ENCODE measurements around the gene ARAP2. TPM values are rescaled to one million over a fixed set of nuclear protein-coding genes. Genes with fewer than 3 reads are reported as not detected.

The ARAP2 gene
- total and polyA plus RNA-seq, 8 donors, result 4.3 to 35.2 (median 6.0) TPM

GRCh38 chr4:36043241-36043640 is 201.1 kb downstream of the ARAP2 start:
- ATAC-seq (no peak), DNase-seq (no peak)
- TF ChIP-seq, protein P1, sequence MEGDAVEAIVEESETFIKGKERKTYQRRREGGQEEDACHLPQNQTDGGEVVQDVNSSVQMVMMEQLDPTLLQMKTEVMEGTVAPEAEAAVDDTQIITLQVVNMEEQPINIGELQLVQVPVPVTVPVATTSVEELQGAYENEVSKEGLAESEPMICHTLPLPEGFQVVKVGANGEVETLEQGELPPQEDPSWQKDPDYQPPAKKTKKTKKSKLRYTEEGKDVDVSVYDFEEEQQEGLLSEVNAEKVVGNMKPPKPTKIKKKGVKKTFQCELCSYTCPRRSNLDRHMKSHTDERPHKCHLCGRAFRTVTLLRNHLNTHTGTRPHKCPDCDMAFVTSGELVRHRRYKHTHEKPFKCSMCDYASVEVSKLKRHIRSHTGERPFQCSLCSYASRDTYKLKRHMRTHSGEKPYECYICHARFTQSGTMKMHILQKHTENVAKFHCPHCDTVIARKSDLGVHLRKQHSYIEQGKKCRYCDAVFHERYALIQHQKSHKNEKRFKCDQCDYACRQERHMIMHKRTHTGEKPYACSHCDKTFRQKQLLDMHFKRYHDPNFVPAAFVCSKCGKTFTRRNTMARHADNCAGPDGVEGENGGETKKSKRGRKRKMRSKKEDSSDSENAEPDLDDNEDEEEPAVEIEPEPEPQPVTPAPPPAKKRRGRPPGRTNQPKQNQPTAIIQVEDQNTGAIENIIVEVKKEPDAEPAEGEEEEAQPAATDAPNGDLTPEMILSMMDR (IDR thresholded peaks at IDR 0.05), result no peak
- no peaks in the 10 kb centered on the region for H3K9me3 ChIP-seq
- H3K36me3 ChIP-seq, result no peaks in the 10 kb centered on the region
- H3K27ac ChIP-seq, result no peak overlapping the region
- no peaks in the 10 kb centered on the region for H3K27me3 ChIP-seq
- H3K4me1 ChIP-seq, result no peaks in the 10 kb centered on the region
- H3K4me3 ChIP-seq, result no peak overlapping the region
- intact Hi-C loops (cut with DNase I), result no loop called here

- TF ChIP-seq, protein P1 (IDR thresholded peaks at IDR 0.05), result no peak
- DNase-seq, result no peak
- ATAC-seq, result no peak
These were observed 202.0 kb downstream of the ARAP2 start for GRCh38 chr4:36042122-36042970.

DNA sequence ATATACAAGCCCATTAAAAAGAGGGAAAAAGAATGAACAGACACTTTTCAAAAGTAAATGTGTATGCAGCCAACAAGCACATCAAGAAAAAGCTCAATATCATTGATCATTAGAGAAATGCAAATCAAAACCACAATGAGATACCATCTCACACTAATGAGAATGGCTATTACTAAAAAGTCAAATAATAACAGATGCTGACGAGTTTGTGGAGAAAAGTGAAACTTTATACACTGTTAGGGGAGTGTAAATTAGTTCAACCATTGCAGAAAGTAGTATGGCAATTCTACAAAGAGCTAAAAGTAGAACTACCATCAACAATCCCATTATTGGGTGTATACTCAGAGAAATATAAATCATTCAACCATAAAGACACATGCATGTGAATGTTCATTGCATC is 203.0 kb downstream of the ARAP2 start:
- H3K9me3 ChIP-seq, result no peaks in the 10 kb centered on the region
- no peak overlapping the region for H3K4me3 ChIP-seq
- intact Hi-C loops (cut with DNase I), result no loop called here
- H3K27ac ChIP-seq, result no peak overlapping the region
- no peaks in the 10 kb centered on the region for H3K36me3 ChIP-seq
- DNase-seq (no peak), ATAC-seq (no peak)
- H3K4me1 ChIP-seq, result no peaks in the 10 kb centered on the region
- TF ChIP-seq, protein P1 (IDR thresholded peaks at IDR 0.05), result no peak
- no peaks in the 10 kb centered on the region for H3K27me3 ChIP-seq

More at GRCh38 chr4:36042122-36042970, 202.0 kb downstream of the ARAP2 start:
- Histone ChIP-seq H3K4me3 (no peak overlapping the region), H3K4me1 (no peaks in the 10 kb centered on the region), H3K27me3 (no peaks in the 10 kb centered on the region), H3K36me3 (no peaks in the 10 kb centered on the region), H3K9me3 (no peaks in the 10 kb centered on the region), H3K27ac (no peak overlapping the region)
- intact Hi-C loops (cut with DNase I), result no loop called here

DNA sequence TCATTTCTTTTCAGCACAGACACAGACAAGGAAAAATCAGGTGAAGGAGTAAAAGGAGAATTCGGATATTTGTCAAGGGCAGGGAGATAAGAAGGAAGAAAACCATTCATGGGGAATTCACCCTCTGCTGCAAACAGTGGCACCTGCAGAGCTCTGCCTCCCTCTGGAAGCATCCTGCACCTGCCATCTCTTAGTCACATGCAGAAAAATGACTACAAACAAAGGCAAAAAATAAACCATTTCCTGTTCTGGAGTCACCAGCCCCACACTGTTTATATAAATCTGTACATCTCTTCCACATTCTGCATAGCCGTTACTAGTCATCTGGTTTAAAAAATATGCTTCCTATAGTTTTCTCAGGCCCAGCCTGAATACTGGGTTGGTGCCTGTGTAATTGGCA is 205.3 kb downstream of the ARAP2 start:
- H3K27me3 ChIP-seq, result no peaks in the 10 kb centered on the region
- ATAC-seq, result no peak
- H3K27ac ChIP-seq, result no peak overlapping the region
- H3K4me3 ChIP-seq, result no peak overlapping the region
- TF ChIP-seq, protein P1 (IDR thresholded peaks at IDR 0.05), result no peak
- no peak for DNase-seq
- intact Hi-C loops (cut with DNase I), result no loop called here
- H3K36me3 ChIP-seq, result no peaks in the 10 kb centered on the region
- H3K9me3 ChIP-seq, result no peaks in the 10 kb centered on the region
- H3K4me1 ChIP-seq, result no peaks in the 10 kb centered on the region

DNA sequence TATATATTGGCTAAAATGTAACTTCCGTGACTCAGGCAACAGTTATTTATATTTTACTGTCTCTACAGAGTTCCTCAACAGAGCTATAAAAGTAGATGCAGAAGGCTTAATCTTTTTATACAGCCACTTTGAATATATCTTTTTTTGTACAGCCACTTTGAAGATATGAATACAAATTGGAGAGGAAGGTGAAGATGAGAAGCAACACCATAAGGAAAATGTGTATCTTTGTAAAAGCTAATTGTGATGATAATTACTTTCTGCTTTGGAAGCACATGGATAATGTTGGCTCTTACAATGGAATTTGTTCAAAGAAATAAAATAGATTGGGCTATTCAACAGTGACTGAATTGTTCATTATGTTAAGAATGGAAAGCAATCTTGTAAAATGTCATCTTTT is 205.8 kb downstream of the ARAP2 start:
- no peaks in the 10 kb centered on the region for H3K9me3 ChIP-seq
- TF ChIP-seq, protein P1 (IDR thresholded peaks at IDR 0.05), result no peak
- no peak overlapping the region for H3K4me3 ChIP-seq
- intact Hi-C loops (cut with DNase I), result no loop called here
- ATAC-seq (no peak), DNase-seq (no peak)
- no peaks in the 10 kb centered on the region for H3K4me1 ChIP-seq
- H3K36me3 ChIP-seq, result no peaks in the 10 kb centered on the region
- no peaks in the 10 kb centered on the region for H3K27me3 ChIP-seq
- no peak overlapping the region for H3K27ac ChIP-seq
